SK-N-SH treated with all-trans-retinoic acid at 6 μM for 48 hours (cell line): ENCODE results near the gene ATP5PD.

Experiments
- ATAC-seq: fragments of 200-7000 bp; cut with Tn5 transposase; 3 replicates; pipeline ENCODE4 v1.9.1; 2020; ENCODE audit warnings: mild to moderate bottlenecking, moderate library complexity
- CREB5 ChIP-seq: fragments of 250-450 bp; sonication (Bioruptor Pico); IDR thresholded peaks from 2 replicates; pipeline ENCODE4 v1.5.1; 2020; ENCODE audit warnings: low read depth, mild to moderate bottlenecking, moderate library complexity
- CSDC2 ChIP-seq: fragments of 250-450 bp; sonication (Bioruptor Pico); IDR thresholded peaks from 2 replicates; pipeline ENCODE4 v1.5.0; 2020; ENCODE audit warnings: mild to moderate bottlenecking, moderate library complexity
- CSRNP3 ChIP-seq: fragments of 250-450 bp; sonication (Bioruptor Pico); IDR thresholded peaks from 2 replicates; pipeline ENCODE4 v1.5.1; 2021; ENCODE audit warnings: mild to moderate bottlenecking, moderate library complexity
- ESRRG ChIP-seq: fragments of 250-450 bp; sonication (Bioruptor Pico); IDR thresholded peaks from 2 replicates; pipeline ENCODE4 v1.6.1; 2021; ENCODE audit warnings: mild to moderate bottlenecking
- GLIS3 ChIP-seq: fragments of 250-450 bp; sonication (Bioruptor Pico); IDR thresholded peaks from 2 replicates; pipeline ENCODE4 v1.5.0; 2020; ENCODE audit warnings: mild to moderate bottlenecking, moderate library complexity
- ISL1 ChIP-seq: fragments of 250-450 bp; sonication (Bioruptor Pico); IDR thresholded peaks from 2 replicates; pipeline ENCODE4 v2.1.2; 2022; ENCODE audit warnings: mild to moderate bottlenecking, moderate library complexity
- OSR1 ChIP-seq: fragments of 250-450 bp; sonication (Bioruptor Pico); IDR thresholded peaks from 2 replicates; pipeline ENCODE4 v1.8.0; 2022; ENCODE audit warnings: moderate library complexity, mild to moderate bottlenecking, inconsistent platforms
- PATZ1 ChIP-seq: fragments of 250-450 bp; sonication (Bioruptor Pico); IDR thresholded peaks from 2 replicates; pipeline ENCODE4 v1.8.0; 2020; ENCODE audit warnings: mild to moderate bottlenecking, moderate library complexity, borderline replicate concordance
- PPARA ChIP-seq: fragments of 250-450 bp; sonication (Bioruptor Pico); IDR thresholded peaks from 2 replicates; pipeline ENCODE4 v1.5.0; 2020; ENCODE audit warnings: mild to moderate bottlenecking, borderline replicate concordance
- RARB ChIP-seq: fragments of 250-450 bp; sonication (Bioruptor Pico); IDR thresholded peaks from 2 replicates; pipeline ENCODE4 v1.8.0; 2021; ENCODE audit warnings: mild to moderate bottlenecking, moderate library complexity
- SNAI2 ChIP-seq: fragments of 250-450 bp; sonication (Bioruptor Pico); IDR thresholded peaks from 2 replicates; pipeline ENCODE4 v1.5.0; 2020; ENCODE audit warnings: mild to moderate bottlenecking, moderate library complexity
- TCF4 ChIP-seq: fragments of 250-450 bp; sonication (Bioruptor Pico); IDR thresholded peaks from 2 replicates; pipeline ENCODE4 v1.8.0; 2021; ENCODE audit warnings: mild to moderate bottlenecking, moderate library complexity, borderline replicate concordance
- TOX ChIP-seq: fragments of 250-450 bp; sonication (Bioruptor Pico); IDR thresholded peaks from 2 replicates; pipeline ENCODE4 v1.8.0; 2021; ENCODE audit warnings: mild to moderate bottlenecking, moderate library complexity, borderline replicate concordance
- TSHZ2 ChIP-seq: fragments of 250-450 bp; sonication (Bioruptor Pico); IDR thresholded peaks from 2 replicates; pipeline ENCODE4 v1.5.0; 2020; ENCODE audit warnings: mild to moderate bottlenecking, moderate library complexity
- ZC3H10 ChIP-seq: fragments of 250-450 bp; sonication (Bioruptor Pico); IDR thresholded peaks from 2 replicates; pipeline ENCODE4 v1.5.1; 2021; ENCODE audit warnings: mild to moderate bottlenecking, moderate library complexity
- ZFP3 ChIP-seq: fragments of 250-450 bp; sonication (Bioruptor Pico); IDR thresholded peaks from 2 replicates; pipeline ENCODE4 v1.5.0; 2020; ENCODE audit warnings: mild to moderate bottlenecking, moderate library complexity
- ZFP30 ChIP-seq: fragments of 450-650 bp; formaldehyde crosslinking; IDR thresholded peaks from 2 replicates; pipeline ENCODE4 v1.5.0; 2022; ENCODE audit warnings: mild to moderate bottlenecking, moderate library complexity
- ZNF565 ChIP-seq: fragments of 450-650 bp; formaldehyde crosslinking; conservative IDR thresholded peaks from 2 replicates; pipeline ENCODE4 v1.5.0; 2020; ENCODE audit warnings: low read depth, mild to moderate bottlenecking, moderate library complexity
- ZNF70 ChIP-seq: fragments of 450-650 bp; formaldehyde crosslinking; IDR thresholded peaks from 2 replicates; pipeline ENCODE4 v1.5.0; 2020; ENCODE audit warnings: mild to moderate bottlenecking, moderate library complexity
- ZNF8 ChIP-seq: fragments of 450-650 bp; formaldehyde crosslinking; IDR thresholded peaks from 2 replicates; pipeline ENCODE4 v1.5.0; 2020; ENCODE audit warnings: mild to moderate bottlenecking, moderate library complexity

ATP5PD gene

GRCh38 chr17:75005291-75005690, 41.5 kb downstream of the ATP5PD start (continued):
- TF ChIP-seq TSHZ2: no peak
- TF ChIP-seq ZNF565 (CRISPR knock-in tag): no peak
- no peak for TF ChIP-seq ZC3H10 (CRISPR knock-in tag)

GRCh38 chr17:75004371-75004770, 42.4 kb downstream of the ATP5PD start:
- no peak for TF ChIP-seq ZC3H10 (CRISPR knock-in tag)
- no peak for TF ChIP-seq CSDC2 (CRISPR knock-in tag)
- TF ChIP-seq ESRRG (CRISPR knock-in tag): no peak
- TF ChIP-seq OSR1 (CRISPR knock-in tag): no peak
- TF ChIP-seq GLIS3 (CRISPR knock-in tag): no peak
- no peak for TF ChIP-seq TCF4 (CRISPR knock-in tag)
- no peak for ATAC-seq

- TF ChIP-seq TOX (no peak), CSDC2 (CRISPR knock-in tag) (no peak), ISL1 (CRISPR knock-in tag) (no peak), ZC3H10 (CRISPR knock-in tag) (no peak), ZFP3 (no peak), CSRNP3 (no peak), GLIS3 (CRISPR knock-in tag) (no peak), ZFP30 (no peak), ZNF8 (no peak)
- no peak for ATAC-seq
These were observed 42.8 kb downstream of the ATP5PD start for GRCh38 chr17:75003957-75004355.

GRCh38 chr17:75003070-75003956, 43.5 kb downstream of the ATP5PD start:
- TF ChIP-seq ZC3H10 (CRISPR knock-in tag) (no peak), TSHZ2 (no peak), ISL1 (CRISPR knock-in tag) (no peak), CSRNP3 (no peak), PATZ1 (CRISPR knock-in tag) (no peak), RARB (CRISPR knock-in tag) (no peak), ZNF70 (CRISPR knock-in tag) (no peak), ESRRG (CRISPR knock-in tag) (no peak), SNAI2 (CRISPR knock-in tag) (no peak), ZNF8 (no peak), OSR1 (CRISPR knock-in tag) (no peak), CSDC2 (CRISPR knock-in tag) (no peak), PPARA (CRISPR knock-in tag) (no peak), ZFP3 (no peak), CREB5 (no peak), TOX (no peak)
- ATAC-seq: no peak
